ENCODE measurements around the gene DONSON.
A peak's percentile ranks its signal among the peaks of the same experiment; 100 is the strongest.
"Not testable (repeated sequence)": the region's sequence is repeated elsewhere in the genome, so short reads cannot be mapped to it uniquely, and the experiment has no call there.

The DONSON gene, protein sequence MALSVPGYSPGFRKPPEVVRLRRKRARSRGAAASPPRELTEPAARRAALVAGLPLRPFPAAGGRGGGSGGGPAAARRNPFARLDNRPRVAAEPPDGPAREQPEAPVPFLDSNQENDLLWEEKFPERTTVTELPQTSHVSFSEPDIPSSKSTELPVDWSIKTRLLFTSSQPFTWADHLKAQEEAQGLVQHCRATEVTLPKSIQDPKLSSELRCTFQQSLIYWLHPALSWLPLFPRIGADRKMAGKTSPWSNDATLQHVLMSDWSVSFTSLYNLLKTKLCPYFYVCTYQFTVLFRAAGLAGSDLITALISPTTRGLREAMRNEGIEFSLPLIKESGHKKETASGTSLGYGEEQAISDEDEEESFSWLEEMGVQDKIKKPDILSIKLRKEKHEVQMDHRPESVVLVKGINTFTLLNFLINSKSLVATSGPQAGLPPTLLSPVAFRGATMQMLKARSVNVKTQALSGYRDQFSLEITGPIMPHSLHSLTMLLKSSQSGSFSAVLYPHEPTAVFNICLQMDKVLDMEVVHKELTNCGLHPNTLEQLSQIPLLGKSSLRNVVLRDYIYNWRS

DNA sequence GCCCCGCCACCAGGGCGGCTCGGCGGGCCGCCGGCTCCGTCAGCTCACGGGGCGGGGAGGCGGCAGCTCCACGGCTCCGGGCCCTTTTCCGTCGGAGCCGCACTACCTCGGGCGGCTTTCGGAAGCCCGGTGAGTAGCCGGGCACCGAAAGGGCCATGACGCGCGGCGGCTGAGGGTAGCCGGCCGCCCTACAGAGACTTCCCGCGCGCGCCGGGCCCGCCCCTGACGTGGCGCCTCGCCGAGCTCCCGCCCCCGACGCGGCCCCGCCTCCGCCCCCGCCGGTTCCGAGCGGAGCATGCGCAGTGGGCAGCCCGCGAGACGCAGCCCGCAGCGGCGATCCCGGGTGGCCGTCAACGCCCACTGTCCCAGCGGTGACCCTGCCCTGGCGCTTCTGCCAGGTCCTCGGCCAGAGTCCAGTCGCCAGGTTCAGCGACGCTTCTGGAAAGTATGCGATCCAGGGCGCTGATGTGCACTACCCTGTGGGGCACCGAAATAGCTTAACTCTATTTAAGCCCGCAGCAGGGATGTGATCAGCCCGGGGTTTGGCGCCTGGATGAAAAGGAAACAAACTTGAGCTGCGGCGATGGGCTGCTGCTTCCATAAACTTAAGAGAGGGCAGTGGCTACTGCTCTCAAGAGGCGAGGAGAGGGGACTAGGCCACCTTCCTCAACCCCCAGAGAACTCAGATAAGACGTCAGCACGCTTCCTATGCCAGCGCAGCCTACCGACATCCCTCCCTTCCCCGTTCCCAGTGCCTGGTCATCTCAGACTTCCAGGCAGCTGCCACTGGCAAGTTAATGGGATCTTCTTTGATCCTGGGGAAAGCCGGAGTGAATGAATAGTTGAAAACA is at the start of gene DONSON:
TSS of gene DONSON (minus strand) at position 200 of the 851 bp plus-strand sequence. CDS start at position 157, 43 bp downstream.
- no peaks in the 10 kb centered on the region for H3K27me3 ChIP-seq (replicated peaks; ENCODE audit: control insufficient read depth, insufficient read depth, low read length)
- H3K9me3 ChIP-seq (ENCODE audit: control insufficient read depth, low read length): no peaks in the 10 kb centered on the region
- H3K4me1 ChIP-seq (ENCODE audit: control insufficient read depth, insufficient read depth, low read length): peaks cover 8% of the 10 kb centered on the region
- H3K4me3 ChIP-seq (ENCODE audit: low read length): peak within 1 kb of the TSS; percentile 94
- peak within 1 kb of the TSS; percentile 88 for H3K9ac ChIP-seq (ENCODE audit: low read length)
- no peaks in the 10 kb centered on the region for H3K36me3 ChIP-seq (ENCODE audit: control insufficient read depth, insufficient read depth, low read length, severe bottlenecking)
- DNase-seq (ENCODE audit: low read depth): peak; percentile 95

DNA sequence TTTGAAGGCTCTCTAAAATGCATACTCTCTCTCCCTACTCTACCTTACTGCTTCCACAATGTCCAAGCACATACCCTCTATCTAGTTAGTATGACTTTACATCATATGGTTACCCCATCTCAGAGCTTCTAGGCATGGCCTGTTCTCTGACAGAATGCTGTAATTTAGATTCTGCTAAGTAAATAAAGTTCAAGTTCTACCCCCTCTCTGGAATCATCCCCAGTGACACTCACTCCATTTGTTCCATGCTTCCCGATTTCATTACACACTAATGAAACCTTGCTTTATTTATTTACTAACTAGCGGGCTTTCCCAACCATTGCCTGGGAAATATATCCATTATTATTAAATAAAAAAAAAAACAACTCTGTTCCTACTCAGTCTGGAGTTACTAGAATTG is 45.8 kb upstream of the DONSON start:
- no peak overlapping the region for H3K9ac ChIP-seq (ENCODE audit: low read length)
- no peak for DNase-seq (ENCODE audit: low read depth)
- no peaks in the 10 kb centered on the region for H3K9me3 ChIP-seq (ENCODE audit: control insufficient read depth, low read length)
- H3K4me3 ChIP-seq (ENCODE audit: low read length): no peak overlapping the region
- H3K36me3 ChIP-seq (ENCODE audit: control insufficient read depth, insufficient read depth, low read length, severe bottlenecking): peaks cover 16% of the 10 kb centered on the region
- H3K4me1 ChIP-seq (ENCODE audit: control insufficient read depth, insufficient read depth, low read length): no peaks in the 10 kb centered on the region
- no peaks in the 10 kb centered on the region for H3K27me3 ChIP-seq (replicated peaks; ENCODE audit: control insufficient read depth, insufficient read depth, low read length)

DNA sequence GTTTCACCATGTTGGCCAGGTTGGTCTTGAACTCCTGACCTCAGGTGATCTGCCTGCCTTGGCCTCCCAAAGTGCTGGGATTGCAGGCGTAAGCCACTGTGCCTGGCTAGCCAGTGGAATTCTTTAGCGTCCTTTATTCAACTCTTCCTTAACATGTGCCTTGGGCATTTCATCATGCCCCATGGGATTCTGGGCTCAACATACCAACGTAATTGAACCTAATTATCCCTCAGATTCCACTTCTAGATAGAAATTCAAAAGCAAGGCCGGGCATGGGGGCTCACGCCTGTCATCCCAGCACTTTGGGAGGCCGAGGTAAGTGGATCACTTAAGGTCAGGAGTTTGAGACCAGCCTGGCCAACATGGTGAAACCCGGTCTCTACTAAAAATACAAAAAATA is 37.7 kb upstream of the DONSON start:
- not testable (repeated sequence) for H3K9ac ChIP-seq (ENCODE audit: low read length); H3K4me1 ChIP-seq (ENCODE audit: control insufficient read depth, insufficient read depth, low read length); H3K4me3 ChIP-seq (ENCODE audit: low read length); DNase-seq (ENCODE audit: low read depth); H3K9me3 ChIP-seq (ENCODE audit: control insufficient read depth, low read length); H3K27me3 ChIP-seq (replicated peaks; ENCODE audit: control insufficient read depth, insufficient read depth, low read length)
- H3K36me3 ChIP-seq (ENCODE audit: control insufficient read depth, insufficient read depth, low read length, severe bottlenecking): peaks cover 39% of the 10 kb centered on the region

DNA sequence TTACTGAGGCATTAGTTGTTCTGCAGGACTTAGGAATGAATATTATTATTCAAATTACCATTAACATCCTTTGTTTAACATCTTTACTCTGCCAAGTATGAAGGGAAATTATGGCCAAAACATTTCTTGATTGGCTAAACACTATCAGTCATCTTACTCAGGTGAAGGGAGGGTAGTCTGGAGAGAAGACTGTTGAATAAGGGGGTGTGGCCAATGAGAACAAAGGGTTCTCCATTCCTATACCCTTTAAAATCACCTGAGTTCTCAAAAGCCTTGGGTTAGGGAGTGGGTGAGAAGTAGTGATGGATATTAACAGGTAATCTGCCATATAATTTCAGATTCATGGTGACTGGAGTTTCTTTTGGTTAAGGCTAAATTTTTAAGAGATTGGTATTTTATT is 33.8 kb upstream of the DONSON start:
- Histone ChIP-seq H3K36me3 (ENCODE audit: control insufficient read depth, insufficient read depth, low read length, severe bottlenecking) (peaks cover 36% of the 10 kb centered on the region), H3K9ac (ENCODE audit: low read length) (no peak overlapping the region), H3K4me1 (ENCODE audit: control insufficient read depth, insufficient read depth, low read length) (no peaks in the 10 kb centered on the region), H3K4me3 (ENCODE audit: low read length) (no peak overlapping the region), H3K27me3 (replicated peaks; ENCODE audit: control insufficient read depth, insufficient read depth, low read length) (no peaks in the 10 kb centered on the region), H3K9me3 (ENCODE audit: control insufficient read depth, low read length) (no peaks in the 10 kb centered on the region)
- DNase-seq (ENCODE audit: low read depth): no peak

DNA sequence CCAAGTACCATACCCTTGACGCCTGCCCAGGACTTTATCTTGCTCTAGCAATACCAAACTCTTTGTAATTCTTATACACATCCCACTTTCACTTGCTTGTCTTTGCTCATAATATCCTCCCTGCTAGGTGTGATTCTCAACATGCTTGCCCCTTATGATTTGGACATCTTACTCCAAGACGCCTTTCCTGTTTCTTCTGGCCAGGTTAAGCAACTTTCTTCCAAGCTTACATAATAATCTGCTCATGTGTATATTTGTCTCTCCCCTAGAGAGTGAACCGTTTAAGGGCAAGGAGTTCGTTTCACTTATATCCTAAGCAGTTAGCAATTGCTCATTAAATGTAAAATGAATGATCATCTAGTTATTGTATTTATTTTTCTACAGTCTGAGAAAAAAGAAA is 31.2 kb upstream of the DONSON start:
- no peak for DNase-seq (ENCODE audit: low read depth)
- Histone ChIP-seq H3K4me1 (ENCODE audit: control insufficient read depth, insufficient read depth, low read length) (no peaks in the 10 kb centered on the region), H3K4me3 (ENCODE audit: low read length) (no peak overlapping the region), H3K27me3 (replicated peaks; ENCODE audit: control insufficient read depth, insufficient read depth, low read length) (no peaks in the 10 kb centered on the region), H3K36me3 (ENCODE audit: control insufficient read depth, insufficient read depth, low read length, severe bottlenecking) (peaks cover 39% of the 10 kb centered on the region), H3K9ac (ENCODE audit: low read length) (no peak overlapping the region), H3K9me3 (ENCODE audit: control insufficient read depth, low read length) (no peaks in the 10 kb centered on the region)

DNA sequence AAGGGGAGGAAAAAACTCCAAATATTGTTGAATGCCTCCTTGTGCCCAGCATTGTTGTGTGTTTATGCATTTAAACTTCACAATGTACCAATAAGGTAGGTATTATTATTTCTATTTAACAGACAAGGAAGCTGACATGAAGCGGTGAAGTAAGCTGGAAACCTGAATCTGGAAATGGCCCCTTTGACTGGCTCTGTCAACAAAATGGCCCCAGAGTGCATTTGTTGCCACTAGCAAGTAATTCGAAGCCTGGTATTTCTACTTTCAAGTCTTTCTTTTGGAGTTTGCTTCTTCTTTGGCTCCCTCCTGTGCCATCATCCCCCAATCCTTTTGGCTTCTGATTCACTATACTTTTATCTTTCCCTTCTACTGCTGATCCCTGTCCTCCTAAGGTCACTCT is 29.9 kb upstream of the DONSON start:
- no peak for DNase-seq (ENCODE audit: low read depth)
- Histone ChIP-seq H3K4me3 (ENCODE audit: low read length) (no peak overlapping the region), H3K9ac (ENCODE audit: low read length) (no peak overlapping the region), H3K36me3 (ENCODE audit: control insufficient read depth, insufficient read depth, low read length, severe bottlenecking) (peaks cover 34% of the 10 kb centered on the region), H3K27me3 (replicated peaks; ENCODE audit: control insufficient read depth, insufficient read depth, low read length) (no peaks in the 10 kb centered on the region), H3K4me1 (ENCODE audit: control insufficient read depth, insufficient read depth, low read length) (no peaks in the 10 kb centered on the region), H3K9me3 (ENCODE audit: control insufficient read depth, low read length) (no peaks in the 10 kb centered on the region)

DNA sequence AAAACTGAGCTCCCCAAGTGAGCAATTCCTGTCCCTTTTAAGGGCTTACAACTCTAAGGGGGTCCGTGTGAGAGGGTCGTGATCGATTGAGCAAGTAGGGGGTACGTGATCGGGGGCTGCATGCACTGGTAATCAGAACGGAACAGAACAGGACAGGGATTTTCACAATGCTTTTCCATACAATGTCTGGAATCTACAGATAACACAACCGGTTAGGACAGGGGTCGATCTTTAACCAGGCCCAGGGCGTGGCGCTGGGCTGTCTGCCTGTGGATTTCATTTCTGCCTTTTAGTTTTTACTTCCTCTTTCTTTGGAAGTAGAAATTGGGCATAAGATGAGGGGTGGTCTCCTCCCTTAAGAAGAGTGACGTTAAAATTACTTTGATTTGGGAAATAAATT is 29.1 kb upstream of the DONSON start:
- not testable (repeated sequence) for H3K27me3 ChIP-seq (replicated peaks; ENCODE audit: control insufficient read depth, insufficient read depth, low read length); H3K9me3 ChIP-seq (ENCODE audit: control insufficient read depth, low read length); H3K4me1 ChIP-seq (ENCODE audit: control insufficient read depth, insufficient read depth, low read length); H3K4me3 ChIP-seq (ENCODE audit: low read length); H3K9ac ChIP-seq (ENCODE audit: low read length); DNase-seq (ENCODE audit: low read depth)
- peaks cover 39% of the 10 kb centered on the region for H3K36me3 ChIP-seq (ENCODE audit: control insufficient read depth, insufficient read depth, low read length, severe bottlenecking)

DNA sequence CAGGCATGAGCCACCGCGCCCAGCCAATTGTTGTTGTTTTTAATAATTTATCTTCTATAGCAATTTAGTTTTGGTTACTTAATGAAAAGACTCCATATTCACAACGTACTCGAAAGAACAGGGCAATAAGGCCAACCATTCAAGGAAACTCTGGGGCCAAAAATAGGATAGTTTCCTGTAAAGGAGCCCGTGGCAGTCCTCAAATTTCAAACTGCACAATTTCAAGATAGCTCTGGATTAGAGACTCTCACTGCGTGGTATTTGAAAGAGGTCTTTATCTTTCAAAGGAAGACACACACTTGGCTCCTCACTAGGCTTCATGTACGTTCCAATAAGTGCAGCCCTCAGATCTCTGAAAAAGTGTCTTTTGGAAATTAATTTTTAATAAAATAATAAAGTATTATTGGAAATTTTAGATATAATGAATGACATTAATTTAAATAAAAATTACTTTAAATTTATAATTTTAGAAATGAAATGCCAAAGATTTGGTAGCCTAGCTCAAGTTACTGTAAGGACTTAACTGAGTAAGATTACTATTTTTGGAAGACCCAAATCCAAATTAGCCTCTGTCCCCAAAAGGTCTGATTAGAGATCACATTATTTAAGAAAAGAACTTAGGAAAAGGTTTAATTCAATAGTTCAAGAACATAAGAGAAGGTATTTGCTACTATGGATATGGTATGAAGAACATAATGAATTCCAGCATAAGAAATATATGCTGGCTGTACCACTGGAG is 22.7 kb upstream of the DONSON start:
- Histone ChIP-seq H3K27me3 (replicated peaks; ENCODE audit: control insufficient read depth, insufficient read depth, low read length) (no peaks in the 10 kb centered on the region), H3K9ac (ENCODE audit: low read length) (no peak overlapping the region), H3K4me3 (ENCODE audit: low read length) (no peak overlapping the region), H3K4me1 (ENCODE audit: control insufficient read depth, insufficient read depth, low read length) (peaks cover 20% of the 10 kb centered on the region), H3K36me3 (ENCODE audit: control insufficient read depth, insufficient read depth, low read length, severe bottlenecking) (peaks cover 41% of the 10 kb centered on the region), H3K9me3 (ENCODE audit: control insufficient read depth, low read length) (no peaks in the 10 kb centered on the region)
- no peak for DNase-seq (ENCODE audit: low read depth)

DNA sequence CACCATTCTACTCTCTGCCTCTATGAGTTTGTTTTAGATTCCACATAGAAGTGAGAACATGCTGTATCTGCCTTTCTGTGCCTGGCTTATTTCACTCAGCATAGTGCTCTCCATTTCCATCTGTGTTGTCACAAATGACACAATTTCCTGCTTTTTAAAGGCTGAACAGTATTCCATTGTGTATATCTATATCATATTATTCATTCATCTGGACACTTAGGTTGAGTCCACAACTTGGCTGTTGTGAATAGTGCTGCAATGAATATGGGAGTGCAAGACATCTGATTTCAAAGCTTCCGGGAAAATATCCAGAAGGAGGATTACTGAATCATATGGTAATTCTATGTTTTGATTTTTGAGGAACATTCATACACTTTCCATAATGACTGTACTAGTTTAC is 20.1 kb upstream of the DONSON start:
- no peak overlapping the region for H3K9ac ChIP-seq (ENCODE audit: low read length)
- H3K36me3 ChIP-seq (ENCODE audit: control insufficient read depth, insufficient read depth, low read length, severe bottlenecking): peaks cover 32% of the 10 kb centered on the region
- no peaks in the 10 kb centered on the region for H3K9me3 ChIP-seq (ENCODE audit: control insufficient read depth, low read length)

DNA sequence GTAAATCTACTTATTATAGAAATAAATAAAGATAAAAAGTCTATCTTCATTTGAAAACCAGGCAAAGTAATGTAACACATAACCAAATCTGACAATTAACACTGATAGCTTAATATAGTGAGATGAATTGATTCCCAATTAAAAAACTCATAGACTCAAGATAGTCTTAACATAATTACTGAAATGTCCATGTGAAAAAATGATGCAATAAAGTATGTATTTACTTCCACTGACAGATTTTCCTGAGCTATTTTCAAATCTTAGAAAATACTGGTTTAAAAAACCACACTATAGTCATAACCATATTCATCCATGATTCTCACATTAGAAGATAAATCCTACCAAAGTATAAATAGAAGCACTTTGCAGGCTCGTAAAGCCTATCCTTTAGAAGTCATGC is 9.6 kb upstream of the DONSON start:
- H3K36me3 ChIP-seq (ENCODE audit: control insufficient read depth, insufficient read depth, low read length, severe bottlenecking): peaks cover 71% of the 10 kb centered on the region
- no peaks in the 10 kb centered on the region for H3K4me1 ChIP-seq (ENCODE audit: control insufficient read depth, insufficient read depth, low read length)

More for the DNA sequence above, 20.1 kb upstream of the DONSON start:
- Histone ChIP-seq H3K4me1 (ENCODE audit: control insufficient read depth, insufficient read depth, low read length) (peaks cover 20% of the 10 kb centered on the region), H3K4me3 (ENCODE audit: low read length) (no peak overlapping the region), H3K27me3 (replicated peaks; ENCODE audit: control insufficient read depth, insufficient read depth, low read length) (no peaks in the 10 kb centered on the region)
- peak; percentile 57 for DNase-seq (ENCODE audit: low read depth)

More for the DNA sequence above, 9.6 kb upstream of the DONSON start:
- no peak overlapping the region for H3K4me3 ChIP-seq (ENCODE audit: low read length)
- no peaks in the 10 kb centered on the region for H3K9me3 ChIP-seq (ENCODE audit: control insufficient read depth, low read length)
- no peak overlapping the region for H3K9ac ChIP-seq (ENCODE audit: low read length)
- no peak for DNase-seq (ENCODE audit: low read depth)
- no peaks in the 10 kb centered on the region for H3K27me3 ChIP-seq (replicated peaks; ENCODE audit: control insufficient read depth, insufficient read depth, low read length)
